Cardiac muscle cell (in vitro differentiated cells and primary cell): ENCODE measurements around the gene PSME3. TPM values are rescaled to one million over a fixed set of nuclear protein-coding genes. Genes with fewer than 3 reads are reported as not detected.

Experiments
- DNase-seq, 2 donors: peaks; one replicate each; pipeline versions ENCODE4 v3.0.0 to v3.0.0-alpha.2; 2010 to 2017; ENCODE audit warnings: low read depth in 1 of 2, low spot score in 1 of 2
- H3K27ac ChIP-seq: fragments of 200-600 bp; sonication (generic); 2 replicates; pipeline ENCODE4 v1.5.1; 2016
- H3K27me3 ChIP-seq: fragments of 200-600 bp; sonication (generic); 2 replicates; pipeline ENCODE4 v1.6.0; 2016; ENCODE audit warnings: control low read depth
- H3K36me3 ChIP-seq: fragments of 200-600 bp; sonication (generic); 2 replicates; pipeline ENCODE4 v1.5.1; 2016; ENCODE audit warnings: control low read depth
- H3K4me1 ChIP-seq: fragments of 200-600 bp; sonication (generic); 2 replicates; pipeline ENCODE4 v1.8.1; 2017; ENCODE audit warnings: low read depth, mild to moderate bottlenecking, mixed run types
- H3K4me3 ChIP-seq: fragments of 200-600 bp; sonication (generic); 2 replicates; pipeline ENCODE4 v1.5.1; 2016; ENCODE audit warnings: mild to moderate bottlenecking
- H3K9me3 ChIP-seq: fragments of 200-600 bp; sonication (generic); 2 replicates; pipeline ENCODE4 v1.5.1; 2017; ENCODE audit warnings: low read depth, mild to moderate bottlenecking, control low read depth
- CTCF ChIP-seq: IDR thresholded peaks from 2 replicates; pipeline ENCODE4 v1.5.1; 2012; ENCODE audit warnings: low read depth, mild to moderate bottlenecking, low read length
- polyA plus RNA-seq: library from polyadenylated mRNA; unstranded; fragments of >200 nt; fragmentation: Nextera tagmentation; extraction: Ambion mirVana; gene quantifications from 2 replicates; pipeline ENCODE4 v1.2.1, GENCODE V29; 2016
- total RNA-seq: library from RNA; depleted of rRNA; stranded (reverse); fragments of >200 nt; gene quantifications from 2 replicates; pipeline ENCODE4 v1.2.3, GENCODE V29; 2016

PSME3 gene
- total and polyA plus RNA-seq, 2 experiments from 2014 or later = 59.4 to 104 TPM

- no peak overlapping the region for H3K27ac ChIP-seq
- no peak for TF ChIP-seq CTCF
- no peak for DNase-seq
- H3K9me3 ChIP-seq = no peaks in the 10 kb centered on the region
- H3K27me3 ChIP-seq = peaks cover 4% of the 10 kb centered on the region
- H3K4me1 ChIP-seq = no peaks in the 10 kb centered on the region
- H3K36me3 ChIP-seq = no peaks in the 10 kb centered on the region
- H3K4me3 ChIP-seq = peak overlapping the region; percentile 72
Measured at GRCh38 chr17:42797067-42798007, 35.9 kb upstream of the PSME3 start.

GRCh38 chr17:42798011-42798382, 35.2 kb upstream of the PSME3 start:
- Histone ChIP-seq H3K27ac (peak overlapping the region; percentile 82), H3K27me3 (peaks cover 4% of the 10 kb centered on the region), H3K9me3 (no peaks in the 10 kb centered on the region), H3K36me3 (no peaks in the 10 kb centered on the region), H3K4me1 (no peaks in the 10 kb centered on the region), H3K4me3 (peak overlapping the region; percentile 72)
- no peak for TF ChIP-seq CTCF
- DNase-seq = no peak

- Histone ChIP-seq H3K27me3 (peaks cover 4% of the 10 kb centered on the region), H3K9me3 (no peaks in the 10 kb centered on the region), H3K4me3 (peak within 1 kb of the TSS; percentile 72), H3K27ac (peak within 1 kb of the TSS; percentile 82), H3K4me1 (no peaks in the 10 kb centered on the region), H3K36me3 (no peaks in the 10 kb centered on the region)
- DNase-seq = peak; percentile 90 to 92
- TF ChIP-seq CTCF = no peak
Measured at GRCh38 chr17:42798383-42799380, 34.5 kb upstream of the PSME3 start, which contains the start of the genes CNTD1 and COA3. Gene CNTD1, plus strand, starts transcription at chr17:42798861. Its CDS starts 207 bp downstream, at chr17:42799068. Gene COA3, minus strand, starts transcription at chr17:42798704. Its CDS starts 23 bp downstream, at chr17:42798681.

GRCh38 chr17:42803074-42803883, 29.9 kb upstream of the PSME3 start:
- no peaks in the 10 kb centered on the region for H3K36me3 ChIP-seq
- H3K9me3 ChIP-seq = no peaks in the 10 kb centered on the region
- no peak overlapping the region for H3K27ac ChIP-seq
- no peaks in the 10 kb centered on the region for H3K4me1 ChIP-seq
- no peak for TF ChIP-seq CTCF
- DNase-seq = peak in 1 of 2 donors; percentile 47
- H3K27me3 ChIP-seq = peaks cover 4% of the 10 kb centered on the region
- H3K4me3 ChIP-seq = no peak overlapping the region
